Fibroblast of lung (primary cell): ENCODE data around the gene ITPKC. TPM values are rescaled to one million over a fixed set of nuclear protein-coding genes. Genes with fewer than 3 reads are reported as not detected.

Experiments used
- DNase-seq, 2 donors: peaks; one replicate each; pipeline versions ENCODE4 v3.0.0 to v3.0.0-alpha.2; 2010; ENCODE audit warnings: low read depth in 2 of 2
- H2AFZ ChIP-seq: 2 replicates; pipeline ENCODE4 v1.5.1; 2012; ENCODE audit warnings: low read length, control low read depth, inconsistent platforms
- H3K27ac ChIP-seq: 2 replicates; pipeline ENCODE4 v1.5.1; 2011; ENCODE audit warnings: low read length, control low read depth; ENCODE audit not compliant: insufficient read depth
- H3K27me3 ChIP-seq: 2 replicates; pipeline ENCODE4 v1.5.1; 2011; ENCODE audit warnings: mild to moderate bottlenecking, low read length; ENCODE audit not compliant: control insufficient read depth, insufficient read depth
- H3K36me3 ChIP-seq: 2 replicates; pipeline ENCODE4 v1.5.1; 2011; ENCODE audit warnings: low read length; ENCODE audit not compliant: control insufficient read depth, insufficient read depth
- H3K4me1 ChIP-seq: 2 replicates; pipeline ENCODE4 v1.5.1; 2011; ENCODE audit warnings: low read length; ENCODE audit not compliant: control insufficient read depth, insufficient read depth; ENCODE audit errors: extremely low read depth
- H3K4me2 ChIP-seq: 2 replicates; pipeline ENCODE4 v1.5.1; 2011; ENCODE audit warnings: low read length, control low read depth; ENCODE audit not compliant: insufficient read depth; ENCODE audit errors: extremely low read depth
- H3K4me3 ChIP-seq, 4 experiments: fragments of 200-600 bp in 1 of 4; sonication (generic) in 1 of 4; replicated peaks in 1 of 4; 2 replicates each; pipeline ENCODE4 v1.5.1; 2011 to 2016; ENCODE audit warnings: low read length in 4 of 4, low read depth in 3 of 4, mild to moderate bottlenecking in 3 of 4, control low read depth in 2 of 4, inconsistent platforms in 1 of 4, mixed read lengths in 1 of 4; ENCODE audit not compliant: insufficient read depth in 1 of 4; ENCODE audit errors: control extremely low read depth in 1 of 4
- H3K79me2 ChIP-seq: 2 replicates; pipeline ENCODE4 v1.5.1; 2012; ENCODE audit warnings: mild to moderate bottlenecking, low read length, inconsistent platforms; ENCODE audit not compliant: control insufficient read depth, insufficient read depth
- H3K9ac ChIP-seq: 2 replicates; pipeline ENCODE4 v1.5.1; 2011; ENCODE audit warnings: mild to moderate bottlenecking, low read length, control low read depth; ENCODE audit not compliant: insufficient read depth
- H3K9me3 ChIP-seq: 2 replicates; pipeline ENCODE4 v1.5.1; 2012; ENCODE audit warnings: low read depth, low read length; ENCODE audit not compliant: control insufficient read depth, insufficient read depth
- H4K20me1 ChIP-seq: 2 replicates; pipeline ENCODE4 v1.5.1; 2011; ENCODE audit warnings: low read length; ENCODE audit not compliant: control insufficient read depth, insufficient read depth; ENCODE audit errors: extremely low read depth
- EZH2 ChIP-seq: IDR thresholded peaks from 2 replicates; pipeline ENCODE4 v1.5.1; 2012; ENCODE audit warnings: low read length, control low read depth, mild to moderate bottlenecking; ENCODE audit errors: missing control alignments
- polyA minus RNA-seq: library from RNA; depleted of rRNA, polyadenylated mRNA; stranded (reverse); fragments of >200 nt; gene quantifications from 2 replicates; pipeline ENCODE4 v1.2.3, GENCODE V29; 2011; ENCODE audit warnings: low replicate concordance
- polyA plus RNA-seq, 2 donors: library from polyadenylated mRNA; depleted of rRNA in 1 of 2; stranded (reverse) in 1 of 2; unstranded in 1 of 2; fragments of >200 nt; gene quantifications; 2 replicates each; pipeline ENCODE4 v1.2.1, GENCODE V29; 2011 to 2012; ENCODE audit warnings: missing spikeins in 1 of 2
- total RNA-seq: library from RNA; depleted of rRNA; stranded (reverse); fragments of >200 nt; gene quantifications from 2 replicates; pipeline ENCODE4 v1.2.1, GENCODE V29; 2014
- TF ChIP-seq, protein P1 (sequence below), 2 donors: IDR thresholded peaks in 1 of 2; conservative IDR thresholded peaks in 1 of 2; 1 replicate in 1 of 2; 2 replicates in 1 of 2; pipeline ENCODE4 v1.5.1; 2011 to 2012; ENCODE audit warnings: low read length in 2 of 2, control low read depth in 1 of 2, inconsistent platforms in 1 of 2, low read depth in 1 of 2, mild to moderate bottlenecking in 1 of 2

The ITPKC gene
- total RNA-seq (19.5 and 23.1 TPM in 2 replicates), polyA plus RNA-seq (6.5 TPM in 2 replicates), polyA minus RNA-seq (15.2 and 15.5 TPM in 2 replicates)
- 10.3 and 10.6 TPM in 2 replicates for polyA plus RNA-seq (2012)

DNA sequence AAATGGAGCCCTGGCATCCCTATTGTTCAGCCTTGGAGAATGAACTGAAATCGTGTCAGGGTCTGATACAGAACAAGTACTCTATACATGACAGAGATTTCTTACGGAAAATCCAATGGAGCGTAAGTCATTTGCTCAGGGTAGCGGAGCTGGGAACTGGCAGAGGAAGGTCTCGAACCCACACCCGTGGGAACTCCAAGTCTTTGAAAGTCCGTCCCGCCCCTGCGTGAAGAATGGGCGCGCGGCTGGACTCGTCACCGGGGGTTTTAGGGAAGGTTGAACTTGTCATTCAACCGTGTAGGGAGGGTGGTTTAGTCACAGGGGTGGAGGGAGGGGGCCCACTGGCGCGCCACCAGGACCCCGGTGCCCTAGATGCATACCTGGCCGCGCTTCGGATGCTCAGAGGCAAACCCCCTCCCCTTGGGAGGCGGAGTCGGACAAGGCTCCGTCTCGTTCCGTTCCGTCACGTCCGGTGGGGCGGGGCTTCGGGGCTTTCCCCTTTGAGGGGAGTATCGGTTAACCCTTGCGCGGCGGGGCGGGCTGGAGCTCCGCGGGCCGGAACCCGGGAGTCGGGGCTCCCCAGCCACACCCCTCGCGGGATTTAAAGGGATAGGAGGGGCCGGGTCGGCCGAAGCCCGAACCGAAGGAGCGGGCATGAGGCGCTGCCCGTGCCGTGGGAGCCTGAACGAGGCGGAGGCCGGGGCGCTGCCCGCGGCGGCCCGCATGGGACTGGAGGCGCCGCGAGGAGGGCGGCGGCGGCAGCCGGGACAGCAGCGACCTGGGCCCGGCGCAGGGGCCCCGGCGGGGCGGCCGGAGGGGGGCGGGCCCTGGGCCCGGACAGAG is at the start of gene ITPKC, which contains the start of gene COQ8B:
ITPKC (plus strand) TSS at position 631 of the 843 bp plus-strand sequence; CDS start at position 655, 24 bp downstream.
COQ8B (minus strand) TSS at position 405 of the 843 bp plus-strand sequence. CDS start 2,254 bp downstream, outside the sequence.
- H3K79me2 ChIP-seq = peaks cover 39% of the 10 kb centered on the region
- peak; percentile 96 to 97 for DNase-seq
- peak within 1 kb of the TSS; percentile 92 for H3K4me2 ChIP-seq
- no peaks in the 10 kb centered on the region for H3K9me3 ChIP-seq
- no peaks in the 10 kb centered on the region for H3K27me3 ChIP-seq
- H3K4me3 ChIP-seq = peak within 1 kb of the TSS; percentile 70 to 95 (median 78)
- peak within 1 kb of the TSS; percentile 86 for H3K9ac ChIP-seq
- H4K20me1 ChIP-seq = no peaks in the 10 kb centered on the region
- H3K36me3 ChIP-seq = no peaks in the 10 kb centered on the region
- H3K4me1 ChIP-seq = peaks cover 8% of the 10 kb centered on the region
- no peak for TF ChIP-seq EZH2
- peak within 1 kb of the TSS; percentile 98 for H3K27ac ChIP-seq
- peak within 1 kb of the TSS; percentile 29 for H2AFZ ChIP-seq

- Histone ChIP-seq H3K9ac (no peak overlapping the region), H3K79me2 (no peaks in the 10 kb centered on the region), H3K9me3 (no peaks in the 10 kb centered on the region), H3K4me3 (no peak overlapping the region), H2AFZ (no peak overlapping the region), H3K36me3 (peaks cover 50% of the 10 kb centered on the region), H3K4me1 (peaks cover 7% of the 10 kb centered on the region), H3K27ac (no peak overlapping the region), H3K4me2 (no peak overlapping the region), H4K20me1 (no peaks in the 10 kb centered on the region), H3K27me3 (no peaks in the 10 kb centered on the region)
- TF ChIP-seq EZH2 = no peak
- TF ChIP-seq, protein P1, sequence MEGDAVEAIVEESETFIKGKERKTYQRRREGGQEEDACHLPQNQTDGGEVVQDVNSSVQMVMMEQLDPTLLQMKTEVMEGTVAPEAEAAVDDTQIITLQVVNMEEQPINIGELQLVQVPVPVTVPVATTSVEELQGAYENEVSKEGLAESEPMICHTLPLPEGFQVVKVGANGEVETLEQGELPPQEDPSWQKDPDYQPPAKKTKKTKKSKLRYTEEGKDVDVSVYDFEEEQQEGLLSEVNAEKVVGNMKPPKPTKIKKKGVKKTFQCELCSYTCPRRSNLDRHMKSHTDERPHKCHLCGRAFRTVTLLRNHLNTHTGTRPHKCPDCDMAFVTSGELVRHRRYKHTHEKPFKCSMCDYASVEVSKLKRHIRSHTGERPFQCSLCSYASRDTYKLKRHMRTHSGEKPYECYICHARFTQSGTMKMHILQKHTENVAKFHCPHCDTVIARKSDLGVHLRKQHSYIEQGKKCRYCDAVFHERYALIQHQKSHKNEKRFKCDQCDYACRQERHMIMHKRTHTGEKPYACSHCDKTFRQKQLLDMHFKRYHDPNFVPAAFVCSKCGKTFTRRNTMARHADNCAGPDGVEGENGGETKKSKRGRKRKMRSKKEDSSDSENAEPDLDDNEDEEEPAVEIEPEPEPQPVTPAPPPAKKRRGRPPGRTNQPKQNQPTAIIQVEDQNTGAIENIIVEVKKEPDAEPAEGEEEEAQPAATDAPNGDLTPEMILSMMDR (conservative IDR thresholded peaks at IDR 0.05 in 1 of 2, IDR thresholded peaks at IDR 0.05 in 1 of 2; ENCODE audit: low read depth in 1 of 2, low read length in 2 of 2) = no peak
- DNase-seq = no peak
These were observed 49.3 kb upstream of the ITPKC start for GRCh38 chr19:40667602-40668001.

- DNase-seq = no peak
- H3K4me3 ChIP-seq = no peak overlapping the region
- H3K36me3 ChIP-seq = peaks cover 59% of the 10 kb centered on the region
- no peaks in the 10 kb centered on the region for H3K79me2 ChIP-seq
- H3K9me3 ChIP-seq = no peaks in the 10 kb centered on the region
- H3K4me2 ChIP-seq = no peak overlapping the region
- no peak overlapping the region for H3K9ac ChIP-seq
- H3K4me1 ChIP-seq = peaks cover 2% of the 10 kb centered on the region
- no peaks in the 10 kb centered on the region for H3K27me3 ChIP-seq
- no peaks in the 10 kb centered on the region for H4K20me1 ChIP-seq
- no peak overlapping the region for H3K27ac ChIP-seq
- H2AFZ ChIP-seq = no peak overlapping the region
- TF ChIP-seq, protein P1 (conservative IDR thresholded peaks at IDR 0.05 in 1 of 2, IDR thresholded peaks at IDR 0.05 in 1 of 2; ENCODE audit: low read depth in 1 of 2, low read length in 2 of 2) = no peak
- no peak for TF ChIP-seq EZH2
These were observed 47.8 kb upstream of the ITPKC start for GRCh38 chr19:40668991-40669614.
